Non-pigmented ciliary epithelial cell (primary cell): ENCODE data around the gene HSPB9.

Experiments
- DNase-seq: peaks from one replicate; pipeline ENCODE4 v3.0.0-alpha.2; 2010; ENCODE audit warnings: low read depth

HSPB9 gene

GRCh38 chr17:42146911-42147607 is 24.5 kb downstream of the HSPB9 start:
- no peak for DNase-seq

DNA sequence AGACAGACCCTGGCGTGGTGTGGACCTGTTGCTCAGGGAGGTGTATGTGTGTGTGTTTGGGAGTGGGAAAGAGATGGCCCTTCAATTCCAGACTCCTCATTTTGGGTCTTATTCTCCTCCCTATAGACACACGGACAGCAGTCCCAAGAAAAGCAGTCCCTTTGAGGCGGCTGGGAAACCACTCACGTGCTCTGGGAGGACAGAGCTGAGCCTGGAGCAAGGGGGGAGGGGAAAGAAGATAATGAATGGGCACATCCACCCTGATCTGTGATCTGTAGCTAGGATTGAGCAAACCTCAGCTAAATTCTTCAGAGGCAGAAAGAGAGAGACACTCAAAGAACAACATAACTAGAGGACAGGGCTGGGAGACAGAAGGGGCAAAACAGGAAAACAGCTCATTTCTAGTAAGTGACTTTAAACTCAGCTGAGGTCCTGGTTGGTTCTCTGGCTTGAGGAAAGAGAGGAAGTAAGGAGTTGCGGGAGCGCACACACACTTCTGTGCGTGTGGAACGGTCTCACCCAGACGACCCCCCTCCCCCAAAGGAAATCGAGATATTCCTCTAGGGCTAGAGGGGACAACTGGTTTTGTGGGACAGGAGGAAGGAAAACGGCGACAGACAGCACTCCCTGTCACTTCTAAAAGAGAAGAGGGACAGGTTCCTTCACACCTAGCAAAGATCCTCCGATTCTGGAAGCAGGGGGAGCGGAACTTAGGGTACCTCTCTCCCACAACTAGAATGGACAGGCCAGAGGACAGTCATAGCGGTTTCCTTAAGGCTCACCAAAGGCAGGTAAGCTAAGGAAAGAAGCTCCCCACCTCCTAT is 31.5 kb downstream of the HSPB9 start:
- DNase-seq, result no peak

GRCh38 chr17:42155614-42156045 is 33.0 kb downstream of the HSPB9 start:
- DNase-seq, result no peak

DNA sequence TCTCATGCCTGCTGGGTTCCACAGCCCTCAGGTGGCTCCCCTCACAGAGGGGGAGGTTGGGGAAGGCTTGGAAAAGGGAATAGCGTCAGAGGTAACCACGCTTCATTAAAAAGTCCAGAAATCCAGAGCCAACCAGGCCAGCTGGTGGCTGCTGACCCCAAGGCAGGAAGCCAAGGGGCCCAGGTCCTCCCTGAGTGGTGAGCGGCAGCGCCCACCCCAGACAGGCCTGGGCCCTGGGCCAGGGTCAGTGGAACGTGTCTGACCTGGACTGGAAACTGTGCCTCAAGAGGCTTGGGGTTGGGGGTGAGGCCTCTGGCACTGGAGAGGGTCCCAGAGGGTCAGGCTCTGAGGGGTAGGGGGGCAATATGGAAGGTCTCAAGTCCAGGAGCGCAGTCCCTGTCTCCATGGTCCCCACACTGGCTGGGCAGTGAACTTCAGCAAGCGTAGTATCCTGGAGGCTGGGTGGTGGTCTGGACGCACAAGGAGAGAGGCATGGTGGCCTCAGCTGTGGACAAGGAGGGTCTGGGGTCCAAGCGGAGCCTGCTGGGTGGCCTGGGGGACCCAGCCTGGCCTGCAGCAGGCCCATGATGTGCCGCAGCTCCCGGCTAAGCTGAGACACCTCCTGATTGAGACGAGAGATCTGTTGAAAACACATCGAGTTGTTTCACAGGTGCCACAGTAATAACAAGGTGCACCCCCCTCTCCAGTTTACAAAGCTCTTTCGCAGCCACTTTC is 37.4 kb downstream of the HSPB9 start:
- no peak for DNase-seq

- no peak for DNase-seq
These were observed 37.9 kb downstream of the HSPB9 start for GRCh38 chr17:42160531-42160910.

DNA sequence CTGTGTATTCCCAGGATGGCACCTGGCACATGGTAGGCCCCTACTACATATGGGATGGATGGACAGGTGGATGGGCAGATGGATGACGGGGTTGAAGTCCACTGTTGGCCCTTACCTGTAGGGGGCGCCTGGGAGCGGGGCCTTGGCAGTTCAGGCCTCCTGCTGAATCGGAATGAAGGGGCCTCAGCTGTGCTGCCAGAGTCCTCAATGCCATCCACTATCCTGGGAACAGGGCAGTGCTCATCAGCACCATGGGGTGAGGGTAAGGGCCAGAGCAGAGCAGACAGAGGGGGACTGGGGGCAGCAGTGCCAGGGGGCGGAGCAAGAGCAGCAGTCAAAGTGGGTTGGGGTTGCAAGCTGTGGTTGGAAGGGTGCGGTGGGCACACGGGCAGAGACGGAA is 40.5 kb downstream of the HSPB9 start:
- no peak for DNase-seq

DNA sequence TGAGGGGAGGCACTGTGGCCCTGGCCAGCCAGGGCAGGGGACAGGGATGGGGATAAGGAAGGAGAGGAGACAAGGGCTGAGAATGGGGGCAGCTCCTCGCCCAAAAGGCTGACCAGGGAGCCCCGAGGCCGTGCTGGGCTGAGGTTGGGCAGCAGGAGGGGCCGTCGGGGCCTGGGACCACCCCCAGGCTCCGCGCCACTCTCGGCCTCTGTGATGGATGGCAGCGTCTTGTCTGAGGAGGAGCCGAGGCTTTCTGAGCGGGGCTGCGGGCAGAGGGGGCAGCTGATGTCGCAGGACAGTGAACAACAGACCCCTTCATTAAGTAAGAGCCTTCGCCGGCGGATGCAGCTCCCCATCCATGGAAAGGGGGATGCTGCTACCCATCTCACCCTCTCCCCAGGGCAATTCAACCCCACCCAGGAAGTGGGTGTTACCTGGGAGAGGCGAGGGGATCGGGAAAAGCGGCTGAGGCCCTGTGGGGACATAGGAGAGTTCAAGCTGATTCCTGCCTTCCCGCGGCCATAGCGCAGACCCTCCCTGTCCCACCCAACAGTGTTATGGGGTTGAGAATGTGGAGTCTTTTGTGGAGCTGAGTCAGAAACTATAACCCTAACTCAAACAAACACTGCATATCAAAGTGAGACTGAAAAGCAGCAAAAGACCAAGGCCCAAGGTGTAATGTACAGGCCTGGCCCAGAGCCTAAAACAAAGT is 41.2 kb downstream of the HSPB9 start:
- no peak for DNase-seq

GRCh38 chr17:42165751-42166150 is 43.1 kb downstream of the HSPB9 start:
- DNase-seq, result no peak

- DNase-seq, result no peak
These were observed 43.7 kb downstream of the HSPB9 start for GRCh38 chr17:42166196-42166763.

- no peak for DNase-seq
These were observed 45.2 kb downstream of the HSPB9 start for GRCh38 chr17:42167807-42168206.

DNA sequence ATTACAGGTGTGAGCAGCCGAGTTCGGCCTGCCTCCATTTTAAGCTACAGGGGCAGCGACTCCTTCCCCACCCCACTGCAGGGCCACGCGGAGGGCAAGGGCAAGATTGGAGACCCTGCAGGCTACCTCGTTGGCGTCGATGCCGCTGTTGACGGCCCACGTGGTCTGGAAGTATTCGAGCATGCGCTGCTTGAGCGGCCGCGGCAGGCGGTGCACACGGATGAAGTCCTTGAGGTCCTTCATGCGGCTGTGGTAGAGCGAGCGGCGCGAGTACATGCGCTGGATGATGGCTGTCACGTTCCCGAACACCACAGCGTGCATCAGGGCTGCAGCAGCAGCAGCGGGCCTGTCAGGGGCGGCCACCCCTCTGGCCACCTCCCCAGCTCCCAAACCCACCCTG is 46.7 kb downstream of the HSPB9 start:
- no peak for DNase-seq

- DNase-seq, result no peak
These were observed 49.2 kb downstream of the HSPB9 start for GRCh38 chr17:42171831-42172230.
